ENCODE measurements around the gene PRKAG1.
A peak's percentile ranks its signal among the peaks of the same experiment; 100 is the strongest.

PRKAG1 gene

GRCh38 chr12:49058366-49059044 is 39.9 kb upstream of the PRKAG1 start:
- Histone ChIP-seq H3K27me3 (ENCODE audit: control insufficient read depth in 5 of 5, insufficient read depth in 4 of 5, low read length in 5 of 5) (no peaks in the 10 kb centered on the region), H3K9ac (ENCODE audit: low read length in 5 of 5) (peak overlapping the region; percentile 82 to 99 (median 98)), H3K4me1 (ENCODE audit: control insufficient read depth in 5 of 5, insufficient read depth in 5 of 5, low read length in 5 of 5) (peaks cover 17 to 61% (median 56%) of the 10 kb centered on the region in 5 donors), H3K9me3 (ENCODE audit: control insufficient read depth in 5 of 5, low read length in 5 of 5) (no peaks in the 10 kb centered on the region), H3K36me3 (ENCODE audit: control insufficient read depth in 5 of 5, insufficient read depth in 5 of 5, low read length in 5 of 5) (peaks cover 0 to 18% (median 16%) of the 10 kb centered on the region in 5 donors), H3K4me3 (ENCODE audit: low read depth in 1 of 5, low read length in 5 of 5) (peak overlapping the region; percentile 85 to 92 (median 89)), H3K27ac (ENCODE audit: low read depth, low read length) (peak overlapping the region; percentile 92)

- Histone ChIP-seq H3K4me1 (ENCODE audit: control insufficient read depth in 5 of 5, insufficient read depth in 5 of 5, low read length in 5 of 5) (peaks cover 17 to 61% (median 56%) of the 10 kb centered on the region in 5 donors), H3K27me3 (ENCODE audit: control insufficient read depth in 5 of 5, insufficient read depth in 4 of 5, low read length in 5 of 5) (no peaks in the 10 kb centered on the region), H3K36me3 (ENCODE audit: control insufficient read depth in 5 of 5, insufficient read depth in 5 of 5, low read length in 5 of 5) (peaks cover 4 to 24% (median 22%) of the 10 kb centered on the region in 5 donors), H3K27ac (ENCODE audit: low read depth, low read length) (peak overlapping the region; percentile 92), H3K9ac (ENCODE audit: low read length in 5 of 5) (peak overlapping the region; percentile 82 to 99 (median 98)), H3K9me3 (ENCODE audit: control insufficient read depth in 5 of 5, low read length in 5 of 5) (no peaks in the 10 kb centered on the region), H3K4me3 (ENCODE audit: low read depth in 1 of 5, low read length in 5 of 5) (peak overlapping the region; percentile 85 to 92 (median 89))
These were observed 39.3 kb upstream of the PRKAG1 start for GRCh38 chr12:49057888-49058287.

- peaks cover 4 to 41% (median 39%) of the 10 kb centered on the region in 5 donors for H3K36me3 ChIP-seq (ENCODE audit: control insufficient read depth in 5 of 5, insufficient read depth in 5 of 5, low read length in 5 of 5)
- H3K27me3 ChIP-seq (ENCODE audit: control insufficient read depth in 5 of 5, insufficient read depth in 4 of 5, low read length in 5 of 5), result no peaks in the 10 kb centered on the region
- H3K9me3 ChIP-seq (ENCODE audit: control insufficient read depth in 5 of 5, low read length in 5 of 5), result no peaks in the 10 kb centered on the region
- peak overlapping the region; percentile 4 to 92 (median 89) for H3K4me3 ChIP-seq (ENCODE audit: low read depth in 1 of 5, low read length in 5 of 5)
- peaks cover 17 to 55% (median 51%) of the 10 kb centered on the region in 5 donors for H3K4me1 ChIP-seq (ENCODE audit: control insufficient read depth in 5 of 5, insufficient read depth in 5 of 5, low read length in 5 of 5)
- peak overlapping the region; percentile 52 for H3K27ac ChIP-seq (ENCODE audit: low read depth, low read length)
- H3K9ac ChIP-seq (ENCODE audit: low read length in 5 of 5), result peak overlapping the region; percentile 17 to 99 (median 68)
These were observed 37.6 kb upstream of the PRKAG1 start for GRCh38 chr12:49055978-49056754.

- Histone ChIP-seq H3K9me3 (ENCODE audit: control insufficient read depth in 5 of 5, low read length in 5 of 5) (no peaks in the 10 kb centered on the region), H3K4me3 (ENCODE audit: low read depth in 1 of 5, low read length in 5 of 5) (no peak overlapping the region), H3K9ac (ENCODE audit: low read length in 5 of 5) (peak overlapping the region in 3 of 5 donors; percentile 31 to 54 (median 44)), H3K27ac (ENCODE audit: low read depth, low read length) (no peak overlapping the region), H3K27me3 (ENCODE audit: control insufficient read depth in 5 of 5, insufficient read depth in 4 of 5, low read length in 5 of 5) (no peaks in the 10 kb centered on the region), H3K4me1 (ENCODE audit: control insufficient read depth in 5 of 5, insufficient read depth in 5 of 5, low read length in 5 of 5) (peaks cover 17 to 52% (median 46%) of the 10 kb centered on the region in 5 donors), H3K36me3 (ENCODE audit: control insufficient read depth in 5 of 5, insufficient read depth in 5 of 5, low read length in 5 of 5) (peaks cover 4 to 52% (median 50%) of the 10 kb centered on the region in 5 donors)
These were observed 36.5 kb upstream of the PRKAG1 start for GRCh38 chr12:49055092-49055491.

GRCh38 chr12:49054524-49054923 is 35.9 kb upstream of the PRKAG1 start:
- H3K9ac ChIP-seq (ENCODE audit: low read length in 5 of 5), result no peak overlapping the region
- no peak overlapping the region for H3K4me3 ChIP-seq (ENCODE audit: low read depth in 1 of 5, low read length in 5 of 5)
- no peaks in the 10 kb centered on the region for H3K27me3 ChIP-seq (ENCODE audit: control insufficient read depth in 5 of 5, insufficient read depth in 4 of 5, low read length in 5 of 5)
- no peaks in the 10 kb centered on the region for H3K9me3 ChIP-seq (ENCODE audit: control insufficient read depth in 5 of 5, low read length in 5 of 5)
- peaks cover 17 to 51% (median 45%) of the 10 kb centered on the region in 5 donors for H3K4me1 ChIP-seq (ENCODE audit: control insufficient read depth in 5 of 5, insufficient read depth in 5 of 5, low read length in 5 of 5)
- no peak overlapping the region for H3K27ac ChIP-seq (ENCODE audit: low read depth, low read length)
- peaks cover 4 to 57% (median 56%) of the 10 kb centered on the region in 5 donors for H3K36me3 ChIP-seq (ENCODE audit: control insufficient read depth in 5 of 5, insufficient read depth in 5 of 5, low read length in 5 of 5)

- H3K27me3 ChIP-seq (ENCODE audit: control insufficient read depth in 5 of 5, insufficient read depth in 4 of 5, low read length in 5 of 5), result no peaks in the 10 kb centered on the region
- peaks cover 17 to 47% (median 41%) of the 10 kb centered on the region in 5 donors for H3K4me1 ChIP-seq (ENCODE audit: control insufficient read depth in 5 of 5, insufficient read depth in 5 of 5, low read length in 5 of 5)
- H3K9ac ChIP-seq (ENCODE audit: low read length in 5 of 5), result no peak overlapping the region
- H3K36me3 ChIP-seq (ENCODE audit: control insufficient read depth in 5 of 5, insufficient read depth in 5 of 5, low read length in 5 of 5), result peaks cover 4 to 62% (median 60%) of the 10 kb centered on the region in 5 donors
- H3K27ac ChIP-seq (ENCODE audit: low read depth, low read length), result no peak overlapping the region
- no peaks in the 10 kb centered on the region for H3K9me3 ChIP-seq (ENCODE audit: control insufficient read depth in 5 of 5, low read length in 5 of 5)
- H3K4me3 ChIP-seq (ENCODE audit: low read depth in 1 of 5, low read length in 5 of 5), result no peak overlapping the region
These were observed 35.5 kb upstream of the PRKAG1 start for GRCh38 chr12:49054096-49054495.

GRCh38 chr12:49052451-49053208 is 34.1 kb upstream of the PRKAG1 start:
- Histone ChIP-seq H3K36me3 (ENCODE audit: control insufficient read depth in 5 of 5, insufficient read depth in 5 of 5, low read length in 5 of 5) (peaks cover 10 to 76% (median 75%) of the 10 kb centered on the region in 5 donors), H3K4me1 (ENCODE audit: control insufficient read depth in 5 of 5, insufficient read depth in 5 of 5, low read length in 5 of 5) (peaks cover 7 to 32% (median 26%) of the 10 kb centered on the region in 5 donors), H3K4me3 (ENCODE audit: low read depth in 1 of 5, low read length in 5 of 5) (no peak overlapping the region), H3K27me3 (ENCODE audit: control insufficient read depth in 5 of 5, insufficient read depth in 4 of 5, low read length in 5 of 5) (no peaks in the 10 kb centered on the region), H3K9me3 (ENCODE audit: control insufficient read depth in 5 of 5, low read length in 5 of 5) (no peaks in the 10 kb centered on the region), H3K27ac (ENCODE audit: low read depth, low read length) (no peak overlapping the region), H3K9ac (ENCODE audit: low read length in 5 of 5) (no peak overlapping the region)

- H3K9ac ChIP-seq (ENCODE audit: low read length in 5 of 5), result no peak overlapping the region
- peaks cover 10 to 84% (median 82%) of the 10 kb centered on the region in 5 donors for H3K36me3 ChIP-seq (ENCODE audit: control insufficient read depth in 5 of 5, insufficient read depth in 5 of 5, low read length in 5 of 5)
These were observed 33.3 kb upstream of the PRKAG1 start for GRCh38 chr12:49051777-49052438.

GRCh38 chr12:49051373-49051764 is 32.8 kb upstream of the PRKAG1 start:
- Histone ChIP-seq H3K27me3 (ENCODE audit: control insufficient read depth in 5 of 5, insufficient read depth in 4 of 5, low read length in 5 of 5) (no peaks in the 10 kb centered on the region), H3K9me3 (ENCODE audit: control insufficient read depth in 5 of 5, low read length in 5 of 5) (no peaks in the 10 kb centered on the region), H3K27ac (ENCODE audit: low read depth, low read length) (no peak overlapping the region), H3K4me1 (ENCODE audit: control insufficient read depth in 5 of 5, insufficient read depth in 5 of 5, low read length in 5 of 5) (peaks cover 2 to 20% (median 14%) of the 10 kb centered on the region in 5 donors), H3K9ac (ENCODE audit: low read length in 5 of 5) (no peak overlapping the region), H3K36me3 (ENCODE audit: control insufficient read depth in 5 of 5, insufficient read depth in 5 of 5, low read length in 5 of 5) (peaks cover 10 to 89% (median 86%) of the 10 kb centered on the region in 5 donors), H3K4me3 (ENCODE audit: low read depth in 1 of 5, low read length in 5 of 5) (no peak overlapping the region)

More at GRCh38 chr12:49051777-49052438, 33.3 kb upstream of the PRKAG1 start:
- Histone ChIP-seq H3K4me1 (ENCODE audit: control insufficient read depth in 5 of 5, insufficient read depth in 5 of 5, low read length in 5 of 5) (peaks cover 2 to 25% (median 19%) of the 10 kb centered on the region in 5 donors), H3K27ac (ENCODE audit: low read depth, low read length) (no peak overlapping the region), H3K4me3 (ENCODE audit: low read depth in 1 of 5, low read length in 5 of 5) (no peak overlapping the region), H3K27me3 (ENCODE audit: control insufficient read depth in 5 of 5, insufficient read depth in 4 of 5, low read length in 5 of 5) (no peaks in the 10 kb centered on the region), H3K9me3 (ENCODE audit: control insufficient read depth in 5 of 5, low read length in 5 of 5) (no peaks in the 10 kb centered on the region)

Measured in subcutaneous abdominal adipose tissue (tissue), 5 donors.